GM20000 (cell line): ENCODE measurements around the gene CD81.

Experiments used
- DNase-seq: peaks from one replicate; pipeline ENCODE4 v3.0.0; 2012; ENCODE audit warnings: low spot score
- CTCF ChIP-seq: IDR thresholded peaks from 2 replicates; pipeline ENCODE4 v1.5.1; 2012; ENCODE audit warnings: mild to moderate bottlenecking, control low read depth; ENCODE audit errors: extremely low read depth, missing control alignments

Gene CD81

GRCh38 chr11:2342557-2342956 lies 34.6 kb upstream of the CD81 start:
- no peak for DNase-seq
- no peak for TF ChIP-seq CTCF

- TF ChIP-seq CTCF = no peak
Observed at GRCh38 chr11:2342981-2343380, 34.1 kb upstream of the CD81 start.

GRCh38 chr11:2343502-2343901 lies 33.6 kb upstream of the CD81 start:
- no peak for TF ChIP-seq CTCF
- DNase-seq = no peak

More at GRCh38 chr11:2342981-2343380, 34.1 kb upstream of the CD81 start:
- no peak for DNase-seq

GRCh38 chr11:2345050-2345449 lies 32.1 kb upstream of the CD81 start:
- TF ChIP-seq CTCF = no peak
- no peak for DNase-seq

GRCh38 chr11:2346014-2346413 lies 31.1 kb upstream of the CD81 start:
- no peak for DNase-seq
- no peak for TF ChIP-seq CTCF

GRCh38 chr11:2346586-2347307 lies 30.4 kb upstream of the CD81 start:
- DNase-seq = no peak
- no peak for TF ChIP-seq CTCF

- TF ChIP-seq CTCF = no peak
- DNase-seq = no peak
Observed at GRCh38 chr11:2347308-2347830, 29.7 kb upstream of the CD81 start.
